ENCODE data around the gene PLEKHA6.

Gene PLEKHA6

GRCh38 chr1:204396015-204396583 is 36.4 kb upstream of the PLEKHA6 start:
- H2AFZ ChIP-seq (ENCODE audit: insufficient read depth, low read length, poor library complexity) = no peak overlapping the region

GRCh38 chr1:204391629-204392028 is 31.9 kb upstream of the PLEKHA6 start:
- Histone ChIP-seq H3K36me3 (ENCODE audit: control insufficient read depth in 1 of 2, insufficient read depth in 2 of 2, low read length in 2 of 2) (no peaks in the 10 kb centered on the region), H4K91ac (ENCODE audit: low read depth, low read length) (no peak overlapping the region), H2BK120ac (ENCODE audit: insufficient read depth, low read length, poor library complexity) (no peak overlapping the region), H3K27ac (ENCODE audit: low read depth, low read length) (no peak overlapping the region), H3K4me1 (ENCODE audit: control insufficient read depth in 1 of 2, insufficient read depth in 2 of 2, low read length in 2 of 2) (no peaks in the 10 kb centered on the region), H3K27me3 (ENCODE audit: insufficient read depth, low read length) (no peaks in the 10 kb centered on the region), H2BK12ac (ENCODE audit: low read length) (no peak overlapping the region), H3K9ac (ENCODE audit: low read length) (no peak overlapping the region), H2BK5ac (ENCODE audit: low read depth, low read length, poor library complexity) (no peak overlapping the region), H3K79me2 (ENCODE audit: control insufficient read depth, insufficient read depth, low read length, poor library complexity) (no peaks in the 10 kb centered on the region), H3K79me1 (ENCODE audit: low read length) (no peaks in the 10 kb centered on the region), H3K23ac (ENCODE audit: low read length) (no peak overlapping the region), H2AFZ (ENCODE audit: insufficient read depth, low read length, poor library complexity) (no peak overlapping the region), H2AK5ac (ENCODE audit: low read length) (no peak overlapping the region), H3K4ac (ENCODE audit: low read depth, low read length) (no peak overlapping the region), H3K4me3 (ENCODE audit: low read depth, low read length) (no peak overlapping the region), H3K9me3 (ENCODE audit: insufficient read depth, low read depth, low read length) (peaks cover 1% of the 10 kb centered on the region), H3K18ac (ENCODE audit: low read length) (no peak overlapping the region), H4K12ac (ENCODE audit: low read depth, low read length) (no peak overlapping the region), H4K8ac (ENCODE audit: low read depth, low read length) (no peak overlapping the region), H3K4me2 (ENCODE audit: low read length) (no peak overlapping the region), H3K14ac (ENCODE audit: low read length) (no peak overlapping the region)
- no peak for DNase-seq

More at GRCh38 chr1:204396015-204396583, 36.4 kb upstream of the PLEKHA6 start:
- Histone ChIP-seq H3K4me2 (ENCODE audit: low read length) (no peak overlapping the region), H4K91ac (ENCODE audit: low read depth, low read length) (no peak overlapping the region), H3K9me3 (ENCODE audit: insufficient read depth, low read depth, low read length) (peaks cover 1% of the 10 kb centered on the region), H3K23ac (ENCODE audit: low read length) (no peak overlapping the region), H4K12ac (ENCODE audit: low read depth, low read length) (no peak overlapping the region), H3K79me2 (ENCODE audit: control insufficient read depth, insufficient read depth, low read length, poor library complexity) (no peaks in the 10 kb centered on the region), H3K9ac (ENCODE audit: low read length) (no peak overlapping the region), H2BK5ac (ENCODE audit: low read depth, low read length, poor library complexity) (no peak overlapping the region), H4K8ac (ENCODE audit: low read depth, low read length) (no peak overlapping the region), H3K36me3 (ENCODE audit: control insufficient read depth in 1 of 2, insufficient read depth in 2 of 2, low read length in 2 of 2) (peaks cover 5 to 10% of the 10 kb centered on the region in 2 experiments), H3K4me3 (ENCODE audit: low read depth, low read length) (no peak overlapping the region), H3K18ac (ENCODE audit: low read length) (no peak overlapping the region), H3K4me1 (ENCODE audit: control insufficient read depth in 1 of 2, insufficient read depth in 2 of 2, low read length in 2 of 2) (no peaks in the 10 kb centered on the region), H3K79me1 (ENCODE audit: low read length) (no peaks in the 10 kb centered on the region), H3K4ac (ENCODE audit: low read depth, low read length) (no peak overlapping the region), H3K27me3 (ENCODE audit: insufficient read depth, low read length) (no peaks in the 10 kb centered on the region), H2BK12ac (ENCODE audit: low read length) (no peak overlapping the region), H2AK5ac (ENCODE audit: low read length) (no peak overlapping the region), H3K14ac (ENCODE audit: low read length) (no peak overlapping the region), H3K27ac (ENCODE audit: low read depth, low read length) (no peak overlapping the region), H2BK120ac (ENCODE audit: insufficient read depth, low read length, poor library complexity) (no peak overlapping the region)
- WGBS (ENCODE audit: extremely low coverage, insufficient coverage, insufficient read length) = no CpG with 5 or more reads among the region's 4 CpGs
- DNase-seq = no peak

- H3K23ac ChIP-seq (ENCODE audit: low read length) = no peak overlapping the region
- no peak overlapping the region for H2AFZ ChIP-seq (ENCODE audit: insufficient read depth, low read length, poor library complexity)
- WGBS (ENCODE audit: extremely low coverage, insufficient coverage, insufficient read length) = no CpG with 5 or more reads among the region's 4 CpGs
Measured at GRCh38 chr1:204390751-204391466, 31.2 kb upstream of the PLEKHA6 start.

GRCh38 chr1:204385727-204386126 is 26.0 kb upstream of the PLEKHA6 start:
- DNase-seq = peak in 1 of 2 donors; percentile 12
- Histone ChIP-seq H3K79me2 (ENCODE audit: control insufficient read depth, insufficient read depth, low read length, poor library complexity) (no peaks in the 10 kb centered on the region), H4K12ac (ENCODE audit: low read depth, low read length) (no peak overlapping the region), H3K27me3 (ENCODE audit: insufficient read depth, low read length) (no peaks in the 10 kb centered on the region), H3K18ac (ENCODE audit: low read length) (no peak overlapping the region), H2BK120ac (ENCODE audit: insufficient read depth, low read length, poor library complexity) (no peak overlapping the region), H4K91ac (ENCODE audit: low read depth, low read length) (no peak overlapping the region), H3K23ac (ENCODE audit: low read length) (no peak overlapping the region), H3K4me2 (ENCODE audit: low read length) (no peak overlapping the region), H4K8ac (ENCODE audit: low read depth, low read length) (no peak overlapping the region), H3K4me3 (ENCODE audit: low read depth, low read length) (no peak overlapping the region), H2AK5ac (ENCODE audit: low read length) (no peak overlapping the region), H3K9ac (ENCODE audit: low read length) (no peak overlapping the region), H3K27ac (ENCODE audit: low read depth, low read length) (no peak overlapping the region), H3K79me1 (ENCODE audit: low read length) (no peaks in the 10 kb centered on the region), H2BK12ac (ENCODE audit: low read length) (no peak overlapping the region), H3K4ac (ENCODE audit: low read depth, low read length) (no peak overlapping the region), H3K14ac (ENCODE audit: low read length) (no peak overlapping the region), H3K9me3 (ENCODE audit: insufficient read depth, low read depth, low read length) (no peaks in the 10 kb centered on the region), H2AFZ (ENCODE audit: insufficient read depth, low read length, poor library complexity) (no peak overlapping the region), H3K4me1 (ENCODE audit: control insufficient read depth in 1 of 2, insufficient read depth in 2 of 2, low read length in 2 of 2) (peaks cover 0 to 3% of the 10 kb centered on the region in 2 experiments), H2BK5ac (ENCODE audit: low read depth, low read length, poor library complexity) (no peak overlapping the region), H3K36me3 (ENCODE audit: control insufficient read depth in 1 of 2, insufficient read depth in 2 of 2, low read length in 2 of 2) (no peaks in the 10 kb centered on the region)
- WGBS (ENCODE audit: extremely low coverage, insufficient coverage, insufficient read length) = no CpG with 5 or more reads among the region's 2 CpGs

More at GRCh38 chr1:204390751-204391466, 31.2 kb upstream of the PLEKHA6 start:
- Histone ChIP-seq H3K9ac (ENCODE audit: low read length) (no peak overlapping the region), H3K79me2 (ENCODE audit: control insufficient read depth, insufficient read depth, low read length, poor library complexity) (no peaks in the 10 kb centered on the region), H2BK12ac (ENCODE audit: low read length) (no peak overlapping the region), H3K14ac (ENCODE audit: low read length) (no peak overlapping the region), H2AK5ac (ENCODE audit: low read length) (no peak overlapping the region), H3K4me3 (ENCODE audit: low read depth, low read length) (no peak overlapping the region), H2BK120ac (ENCODE audit: insufficient read depth, low read length, poor library complexity) (no peak overlapping the region), H3K18ac (ENCODE audit: low read length) (no peak overlapping the region), H3K4ac (ENCODE audit: low read depth, low read length) (no peak overlapping the region), H3K36me3 (ENCODE audit: control insufficient read depth in 1 of 2, insufficient read depth in 2 of 2, low read length in 2 of 2) (no peaks in the 10 kb centered on the region), H3K79me1 (ENCODE audit: low read length) (no peaks in the 10 kb centered on the region), H3K27ac (ENCODE audit: low read depth, low read length) (no peak overlapping the region), H4K12ac (ENCODE audit: low read depth, low read length) (no peak overlapping the region), H3K27me3 (ENCODE audit: insufficient read depth, low read length) (no peaks in the 10 kb centered on the region), H3K9me3 (ENCODE audit: insufficient read depth, low read depth, low read length) (no peaks in the 10 kb centered on the region), H3K4me2 (ENCODE audit: low read length) (no peak overlapping the region), H4K91ac (ENCODE audit: low read depth, low read length) (no peak overlapping the region), H3K4me1 (ENCODE audit: control insufficient read depth in 1 of 2, insufficient read depth in 2 of 2, low read length in 2 of 2) (no peaks in the 10 kb centered on the region), H2BK5ac (ENCODE audit: low read depth, low read length, poor library complexity) (no peak overlapping the region), H4K8ac (ENCODE audit: low read depth, low read length) (no peak overlapping the region)
- DNase-seq = no peak

Measured in trophoblast cell (in vitro differentiated cells and primary cell).